Stimulated activated CD4-positive, alpha-beta T cell treated with anti-CD3 and anti-CD28 coated beads, Interleukin-15, amount 100 ng/mL, for 1 hour (primary cell): ENCODE data around the gene ZNF276.
"Not testable (repeated sequence)": the region's sequence is repeated elsewhere in the genome, so short reads cannot be mapped to it uniquely, and the experiment has no call there.

Experiments
- DNase-seq, 2 donors: peaks; one replicate each; pipeline ENCODE4 v3.0.0-alpha.2; 2020; ENCODE audit warnings: low read depth in 1 of 2, low spot score in 1 of 2

The ZNF276 gene

DNA sequence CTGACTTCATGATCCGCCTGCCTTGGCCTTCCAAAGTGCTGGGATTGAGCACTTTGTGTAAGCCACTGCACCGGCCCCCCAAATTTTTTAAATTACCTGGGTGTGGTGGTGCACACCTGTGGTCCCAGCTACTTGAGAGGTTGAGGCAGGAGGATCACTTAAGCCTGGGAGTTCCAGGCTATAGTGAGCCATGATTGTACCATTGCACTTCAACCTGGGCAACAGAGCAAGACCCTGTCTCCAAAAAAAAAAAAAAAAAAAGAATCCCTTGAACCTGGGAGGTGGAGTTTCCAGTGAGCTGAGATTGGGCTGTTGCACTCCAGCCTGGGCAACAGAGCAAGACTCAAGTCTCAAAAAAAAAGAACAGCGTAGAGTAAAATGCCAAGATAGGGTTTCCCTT is 15.2 kb downstream of the ZNF276 start:
- no peak for DNase-seq

DNA sequence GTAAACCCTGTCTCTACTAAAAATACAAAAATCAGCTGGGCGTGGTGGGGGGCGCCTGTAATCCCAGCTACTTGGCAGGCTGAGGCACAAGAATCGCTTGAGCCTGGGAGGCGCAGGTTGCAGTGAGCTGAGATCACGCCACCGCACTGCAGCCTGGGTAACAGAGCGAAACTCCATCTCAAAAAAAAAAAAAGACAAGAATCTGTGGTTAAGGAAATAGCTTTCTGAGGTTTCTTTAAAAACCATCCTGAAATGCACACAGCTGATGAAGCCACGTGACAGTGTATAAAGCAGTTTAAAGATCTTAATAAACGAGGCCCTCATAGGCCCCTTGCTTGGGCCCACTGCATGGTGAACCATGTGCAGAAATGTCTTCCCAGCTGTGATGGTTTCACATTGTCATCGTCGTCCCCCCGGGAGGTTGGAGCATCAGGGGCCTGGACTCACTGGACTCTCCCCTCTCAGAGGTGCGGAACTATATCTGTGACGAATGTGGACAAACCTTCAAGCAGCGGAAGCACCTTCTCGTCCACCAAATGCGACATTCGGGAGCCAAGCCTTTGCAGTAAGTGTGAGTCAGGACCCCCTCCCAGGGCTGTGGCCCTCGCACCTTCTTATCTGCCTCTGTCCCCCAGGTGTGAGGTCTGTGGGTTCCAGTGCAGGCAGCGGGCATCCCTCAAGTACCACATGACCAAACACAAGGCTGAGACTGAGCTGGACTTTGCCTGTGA is 16.2 kb downstream of the ZNF276 start:
- no peak for DNase-seq

DNA sequence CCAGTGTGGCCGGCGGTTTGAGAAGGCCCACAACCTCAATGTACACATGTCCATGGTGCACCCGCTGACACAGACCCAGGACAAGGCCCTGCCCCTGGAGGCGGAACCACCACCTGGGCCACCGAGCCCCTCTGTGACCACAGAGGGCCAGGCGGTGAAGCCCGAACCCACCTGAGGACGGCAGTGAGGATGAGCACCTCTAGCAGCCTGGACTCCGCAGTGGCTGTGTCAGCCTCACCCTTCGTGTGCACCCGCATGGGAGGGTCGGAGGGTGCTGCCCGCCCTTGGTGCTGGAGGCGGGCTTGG is 16.7 kb downstream of the ZNF276 start:
- DNase-seq, result no peak

DNA sequence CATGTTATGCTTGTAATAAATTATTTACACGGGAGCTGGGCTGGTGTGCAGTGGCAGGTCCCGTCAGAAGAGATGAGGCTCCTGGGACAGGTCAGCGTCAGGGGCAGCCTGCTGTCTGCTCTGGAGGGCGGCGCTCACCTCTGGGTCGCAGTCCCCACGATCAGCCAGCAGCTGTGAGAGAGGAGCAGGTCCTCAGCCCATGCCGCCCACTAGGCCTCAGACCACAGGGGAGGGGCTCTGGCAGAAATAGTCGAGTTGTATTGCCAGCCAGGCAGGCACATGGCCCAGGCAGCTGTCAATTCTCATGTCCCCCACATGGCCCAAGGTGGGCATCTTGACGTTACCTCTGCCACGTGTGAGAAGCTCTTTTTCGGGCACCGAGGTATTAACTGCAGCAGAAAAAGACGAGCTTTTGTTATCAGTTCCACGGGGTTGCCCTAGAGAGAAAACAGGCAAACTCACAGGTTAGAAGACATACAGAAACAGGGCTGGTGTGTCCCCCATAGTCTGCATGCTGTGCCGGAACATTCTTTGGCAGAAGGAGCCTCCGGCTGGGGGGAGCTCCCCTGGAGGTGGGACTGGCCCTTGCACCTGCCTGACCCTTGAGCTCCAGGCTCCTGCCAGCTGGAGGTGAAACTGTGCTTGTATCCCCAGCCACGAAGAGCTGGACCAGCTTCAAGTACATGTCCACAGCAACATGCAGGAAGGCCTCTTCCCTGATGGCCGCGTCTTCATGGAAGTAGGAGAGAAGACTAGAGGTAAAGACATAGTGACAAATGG is 17.4 kb downstream of the ZNF276 start:
- DNase-seq, result no peak

DNA sequence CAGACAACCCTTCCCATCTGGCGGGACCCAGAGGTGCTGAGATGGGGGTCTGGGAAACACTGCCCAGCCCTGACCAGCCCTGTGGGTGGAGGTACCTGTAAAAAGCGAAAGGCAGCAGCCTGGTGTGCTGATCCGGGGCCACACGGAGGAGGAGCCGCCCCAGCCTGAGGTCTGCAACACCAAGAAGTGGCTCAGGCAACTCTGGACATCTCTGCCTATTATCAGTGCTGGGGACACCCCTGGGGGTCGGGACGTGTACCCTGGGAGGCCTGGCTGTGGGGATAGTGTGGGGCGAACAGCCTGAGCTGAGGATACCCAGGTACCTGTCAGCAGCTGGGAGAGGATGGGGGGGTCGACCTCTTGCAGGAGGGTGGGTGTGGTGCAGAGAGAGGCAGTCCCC is 18.0 kb downstream of the ZNF276 start:
- DNase-seq, result no peak

DNA sequence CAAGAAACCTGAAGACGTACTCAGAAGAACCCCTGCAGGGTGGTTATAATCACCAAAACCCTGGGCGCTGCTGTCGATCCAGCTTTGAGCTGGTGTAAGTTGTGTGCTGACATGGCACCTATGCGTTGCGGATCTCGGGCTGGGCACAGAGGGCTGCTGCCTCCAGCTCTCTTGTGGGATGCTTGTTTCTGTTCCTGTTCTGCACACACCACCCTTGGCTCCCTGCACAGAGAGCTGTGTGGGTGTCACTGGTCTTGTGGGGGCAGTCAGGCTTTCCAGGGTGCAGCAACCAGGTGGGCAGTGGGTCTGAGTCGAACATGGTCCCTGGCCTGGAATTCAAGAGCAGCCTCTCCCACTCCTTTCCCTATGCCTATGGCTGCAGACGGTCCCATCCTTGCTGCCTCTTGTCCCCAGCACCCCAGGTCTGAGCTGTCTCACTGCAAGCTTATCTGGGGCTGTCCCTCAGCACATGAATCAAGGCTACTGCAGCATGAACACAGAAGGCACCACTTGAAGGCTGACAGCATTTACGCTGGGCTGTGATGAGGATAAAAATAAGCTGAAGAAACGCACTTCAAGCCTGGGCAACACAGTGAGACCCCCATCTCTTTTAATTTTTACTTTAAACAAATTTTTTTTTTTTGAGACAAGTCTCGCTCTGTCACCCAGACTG is 20.1 kb downstream of the ZNF276 start:
- no peak for DNase-seq

DNA sequence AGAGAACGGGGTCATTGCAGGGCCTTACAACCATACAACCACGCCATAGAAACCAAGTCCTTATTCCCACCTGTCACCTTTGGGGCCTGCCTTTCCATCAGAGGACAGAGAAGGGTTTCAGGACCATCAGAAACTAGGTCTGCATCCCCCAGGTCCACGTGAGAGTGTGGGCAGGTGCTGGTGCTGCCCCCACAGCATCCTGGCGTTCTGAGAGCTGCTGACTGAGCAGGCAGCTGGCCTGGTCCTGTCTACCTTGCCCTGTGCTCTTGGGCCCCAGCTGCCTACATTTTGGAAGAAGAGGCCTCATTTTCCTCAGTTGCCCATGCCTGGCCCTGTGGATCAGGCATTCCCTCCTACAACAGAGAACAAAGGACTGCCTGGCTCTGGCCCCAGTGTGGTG is 21.6 kb downstream of the ZNF276 start:
- no peak for DNase-seq

DNA sequence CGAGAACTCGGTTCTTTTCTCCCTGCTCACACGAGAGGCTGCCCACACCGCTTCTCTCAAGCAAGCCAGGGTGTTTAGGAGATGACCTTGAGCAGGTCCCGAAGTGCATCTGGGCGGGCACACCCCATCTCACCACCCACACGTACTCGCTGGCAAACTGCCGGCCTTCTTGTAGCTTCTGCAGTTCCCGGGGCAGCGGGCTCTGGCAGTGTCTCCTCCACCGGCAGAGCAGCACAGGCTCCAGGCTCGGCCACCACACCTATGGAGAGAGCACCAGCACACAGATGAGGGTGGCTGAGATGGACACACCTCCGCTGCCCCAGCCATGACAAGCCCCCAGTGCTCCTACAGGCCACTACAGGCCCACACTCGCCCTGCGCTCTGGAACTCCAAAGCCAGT is 23.5 kb downstream of the ZNF276 start:
- DNase-seq, result no peak

DNA sequence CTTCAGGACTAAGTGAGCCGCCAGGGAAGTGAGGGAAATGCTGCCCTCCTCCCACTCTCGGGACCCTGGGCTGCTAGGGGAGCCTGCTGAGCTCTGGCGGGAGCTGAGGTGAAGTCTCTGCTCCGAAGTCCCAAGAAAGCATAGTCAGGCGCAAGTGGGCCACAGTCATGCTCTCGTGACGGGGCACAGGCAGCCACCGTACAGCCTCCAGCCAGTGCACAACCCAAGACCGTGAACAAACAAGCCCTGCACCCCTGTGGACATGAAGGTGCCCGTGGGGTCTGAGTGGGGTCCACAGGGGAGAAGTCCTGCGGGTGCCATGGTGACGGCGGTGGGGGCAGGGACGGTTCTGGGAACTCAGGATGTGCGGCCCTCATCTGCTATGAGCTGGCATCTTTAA is 24.7 kb downstream of the ZNF276 start:
- DNase-seq, result no peak

DNA sequence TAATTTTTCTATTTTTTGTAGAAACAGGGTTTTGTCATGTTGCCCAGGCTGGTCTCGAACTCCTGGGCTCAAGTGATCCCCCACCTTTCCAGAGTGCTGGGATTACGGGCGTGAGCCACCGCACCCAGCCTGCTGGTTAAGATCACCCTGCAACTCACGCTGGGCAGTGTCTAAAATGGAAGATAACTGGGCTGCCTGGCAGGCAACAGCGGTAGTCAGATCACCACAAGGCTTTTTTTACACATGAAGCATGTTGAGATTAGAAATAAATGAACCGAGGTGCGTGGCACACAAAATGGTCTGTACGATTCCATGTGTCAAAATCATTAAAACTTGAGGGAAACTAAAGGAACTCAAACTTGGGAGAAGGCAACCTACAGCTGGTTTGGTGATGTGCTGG is 26.7 kb downstream of the ZNF276 start:
- no peak for DNase-seq

DNA sequence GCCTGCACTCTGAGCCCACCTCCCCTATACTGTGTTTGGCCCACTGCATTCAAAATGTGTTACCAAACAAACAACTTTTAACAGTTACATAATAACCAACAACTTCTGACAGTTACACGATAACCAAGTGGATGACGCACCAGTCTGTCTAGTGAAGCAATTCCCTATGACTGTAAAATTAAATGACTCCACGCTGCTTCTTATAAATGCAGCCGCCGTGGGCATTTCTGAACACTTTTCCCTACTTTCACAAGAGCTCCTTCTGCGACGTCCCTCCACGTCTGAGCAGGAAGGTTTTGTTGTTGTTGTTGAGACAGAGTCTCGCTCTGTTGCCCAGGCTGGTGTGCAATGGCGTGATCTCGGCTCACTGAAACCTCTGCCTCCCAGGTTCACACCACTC is 27.6 kb downstream of the ZNF276 start:
- no peak for DNase-seq

DNA sequence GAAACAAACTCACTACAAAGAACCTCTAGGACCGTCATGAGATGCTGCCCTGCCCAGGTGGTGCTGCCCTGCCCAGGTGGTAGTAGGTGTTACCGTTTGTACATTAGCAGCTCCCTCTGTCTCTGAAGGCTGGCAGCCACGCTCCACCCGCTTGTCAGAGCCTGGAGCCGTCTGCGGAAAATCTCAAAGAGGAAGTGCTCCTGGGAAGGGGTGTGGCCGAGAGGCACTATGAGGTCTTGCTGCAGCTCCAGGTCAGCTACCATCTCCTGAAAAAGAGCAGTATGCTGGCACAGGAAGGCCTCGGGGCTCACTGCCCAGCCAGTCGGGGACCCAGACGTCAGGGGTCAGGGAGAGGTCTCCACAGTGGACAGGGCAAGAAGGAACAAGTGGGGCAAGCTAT is 28.3 kb downstream of the ZNF276 start:
- DNase-seq, result no peak

DNA sequence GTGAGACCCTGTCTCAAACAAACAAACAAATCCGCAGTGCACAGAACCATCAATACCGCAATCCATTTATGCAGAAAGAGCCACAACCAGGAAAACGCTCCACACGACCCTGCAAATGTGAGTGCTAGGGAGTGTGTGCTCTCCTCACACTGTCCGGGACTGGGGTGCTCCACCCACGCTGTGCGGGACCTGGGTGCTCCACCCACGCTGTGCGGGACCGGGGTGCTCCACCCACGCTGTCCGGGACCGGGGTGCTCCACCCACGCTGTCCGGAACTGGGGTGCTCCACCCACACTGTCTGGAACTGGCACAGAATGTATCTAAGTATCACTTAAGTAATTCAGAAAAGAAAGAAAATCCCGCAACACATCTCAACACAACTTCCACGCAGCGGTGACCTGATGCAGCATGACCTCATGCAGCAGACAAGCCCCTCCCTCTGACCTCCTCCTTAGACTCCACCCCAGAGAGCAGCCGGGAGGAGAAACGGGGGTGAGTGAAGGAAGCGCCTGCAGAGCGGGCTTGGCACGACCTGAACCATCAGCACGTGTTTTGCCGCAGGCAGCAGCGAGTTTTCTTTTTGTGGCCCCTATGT is 38.5 kb downstream of the ZNF276 start:
- no peak for DNase-seq

DNA sequence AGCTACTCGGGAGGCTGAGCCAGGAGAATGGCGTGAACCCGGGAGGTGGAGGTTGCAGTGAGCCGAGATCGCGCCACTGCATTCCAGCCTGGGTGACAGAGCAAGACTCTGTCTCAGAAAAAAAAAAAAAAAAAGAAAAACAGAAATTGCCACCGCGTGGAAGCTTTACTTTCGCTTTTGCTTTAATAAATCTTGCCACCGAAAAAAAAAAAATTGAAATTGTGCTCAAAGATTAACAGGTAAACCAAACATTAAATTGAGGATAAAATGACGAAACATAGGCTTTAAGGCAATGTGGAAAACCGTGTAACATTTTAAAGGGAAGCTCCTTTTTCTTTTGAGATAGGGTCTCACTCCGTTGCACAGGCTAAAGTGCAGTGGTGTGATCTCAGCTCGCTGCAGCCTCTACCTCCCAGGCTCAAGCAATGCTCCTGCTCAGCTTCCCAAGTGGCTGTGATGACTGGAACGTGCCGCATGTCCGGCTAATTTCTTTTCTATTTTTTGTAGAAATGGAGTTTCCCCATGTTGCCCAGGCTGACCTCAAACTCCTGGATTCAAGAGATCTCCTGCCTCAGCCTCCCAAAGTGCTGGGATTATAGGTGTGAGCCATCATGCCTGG is 40.1 kb downstream of the ZNF276 start:
- DNase-seq, result no peak

DNA sequence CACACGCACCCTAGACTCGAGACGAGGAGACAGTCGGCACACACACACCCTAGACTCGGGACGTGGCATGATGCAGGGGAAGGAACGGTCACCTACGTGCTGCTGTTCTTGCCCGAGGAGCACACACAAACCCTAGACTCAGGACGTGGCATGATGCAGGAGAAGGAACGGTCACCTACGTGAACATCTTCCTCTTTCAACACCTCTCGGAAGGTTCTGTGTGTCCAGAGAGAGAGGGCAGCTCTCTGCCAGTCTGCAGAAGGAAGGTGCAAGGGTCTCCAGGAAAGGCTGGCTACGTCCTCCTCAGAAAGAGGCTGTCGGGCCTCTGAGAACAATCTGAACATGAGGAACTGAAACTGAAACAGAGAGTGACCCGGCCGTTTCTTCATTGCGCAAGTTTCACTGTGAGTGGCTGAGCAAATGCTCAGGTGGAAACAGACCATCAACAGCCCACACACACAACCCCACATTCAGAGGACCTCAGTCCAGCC is 43.4 kb downstream of the ZNF276 start:
- DNase-seq, result no peak

DNA sequence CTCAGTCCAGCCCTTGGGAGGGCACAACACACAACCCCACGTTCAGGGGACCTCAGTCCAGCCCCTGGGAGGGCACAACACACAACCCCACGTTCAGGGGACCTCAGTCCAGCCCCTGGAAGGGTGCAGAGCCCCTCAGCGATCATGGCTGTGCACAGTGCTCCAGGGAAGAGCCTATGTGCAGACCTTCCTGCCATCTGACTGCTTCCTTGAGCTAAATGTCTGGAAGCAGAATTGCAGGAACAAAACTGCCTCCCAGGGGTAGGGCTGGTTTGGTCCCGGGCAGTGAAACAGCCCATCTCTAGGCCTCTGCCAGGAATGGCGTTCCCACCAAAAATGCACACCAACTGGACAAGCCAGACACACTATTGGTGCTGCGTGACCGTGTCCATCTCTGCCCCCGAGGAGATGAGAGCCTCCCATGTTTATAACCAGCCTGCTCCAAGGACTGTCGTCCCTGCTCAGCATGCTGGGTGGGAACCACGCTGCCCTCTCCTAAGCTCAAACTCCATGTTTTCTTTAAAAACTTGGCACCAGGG is 44.0 kb downstream of the ZNF276 start:
- no peak for DNase-seq

DNA sequence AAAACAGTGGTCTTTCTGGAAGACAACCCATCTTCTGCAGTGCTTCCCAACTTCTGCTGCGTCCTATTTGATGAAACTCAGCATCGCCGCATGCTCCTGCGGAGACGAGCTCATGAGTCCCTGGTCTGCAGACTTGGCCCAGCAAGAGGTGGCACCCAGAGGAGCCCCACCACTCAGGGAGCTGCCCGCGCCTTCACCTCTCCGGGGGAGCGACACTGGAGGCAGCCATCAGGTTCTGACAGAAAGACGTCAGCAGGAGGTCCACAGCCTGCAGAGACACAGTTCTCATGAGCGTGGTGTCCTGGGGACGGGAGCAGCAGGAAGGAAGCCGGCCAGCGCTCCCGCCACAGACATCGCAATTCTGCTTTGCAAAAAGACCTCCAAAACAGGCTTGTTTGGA is 49.0 kb downstream of the ZNF276 start:
- DNase-seq, result no peak

DNA sequence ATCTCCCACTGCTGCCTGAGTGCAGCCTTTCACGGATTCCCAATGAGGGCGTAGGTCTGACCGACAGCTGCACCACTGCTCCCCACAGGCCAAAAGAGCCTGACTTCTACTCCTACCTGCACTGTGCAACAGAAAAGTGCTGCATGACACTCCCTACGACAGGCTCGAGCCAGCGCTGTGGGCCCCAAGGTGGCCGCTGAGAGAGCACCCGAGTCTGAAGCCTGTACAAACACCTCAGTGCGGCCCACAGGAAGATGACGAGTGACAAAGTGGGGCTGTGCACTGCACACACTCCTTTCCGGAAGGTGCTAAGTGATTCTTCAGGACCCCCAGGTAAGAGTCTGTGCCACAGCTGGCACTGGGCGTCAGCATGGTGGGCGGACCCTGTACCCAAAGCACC is 53.9 kb downstream of the ZNF276 start:
- DNase-seq, result no peak

DNA sequence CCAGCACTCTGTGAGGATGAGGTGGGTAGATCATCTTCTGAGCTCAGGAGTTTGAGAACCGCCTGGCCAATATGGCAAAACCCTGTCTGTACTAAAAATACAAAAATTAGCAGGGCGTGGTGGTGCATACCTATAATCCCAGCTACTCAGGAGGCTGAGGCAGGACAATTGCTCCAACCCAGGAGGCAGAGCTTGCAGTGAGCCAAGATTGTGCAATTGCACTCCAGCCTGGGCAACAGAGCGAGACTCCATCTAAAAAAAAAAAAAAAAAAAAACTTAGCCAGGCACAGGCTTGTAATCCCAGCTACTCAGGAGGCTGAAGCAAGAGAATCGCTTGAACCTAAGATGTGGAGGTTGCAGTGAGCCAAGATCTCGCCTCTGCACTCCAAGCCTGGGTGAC is 56.9 kb downstream of the ZNF276 start:
- not testable (repeated sequence) for DNase-seq

DNA sequence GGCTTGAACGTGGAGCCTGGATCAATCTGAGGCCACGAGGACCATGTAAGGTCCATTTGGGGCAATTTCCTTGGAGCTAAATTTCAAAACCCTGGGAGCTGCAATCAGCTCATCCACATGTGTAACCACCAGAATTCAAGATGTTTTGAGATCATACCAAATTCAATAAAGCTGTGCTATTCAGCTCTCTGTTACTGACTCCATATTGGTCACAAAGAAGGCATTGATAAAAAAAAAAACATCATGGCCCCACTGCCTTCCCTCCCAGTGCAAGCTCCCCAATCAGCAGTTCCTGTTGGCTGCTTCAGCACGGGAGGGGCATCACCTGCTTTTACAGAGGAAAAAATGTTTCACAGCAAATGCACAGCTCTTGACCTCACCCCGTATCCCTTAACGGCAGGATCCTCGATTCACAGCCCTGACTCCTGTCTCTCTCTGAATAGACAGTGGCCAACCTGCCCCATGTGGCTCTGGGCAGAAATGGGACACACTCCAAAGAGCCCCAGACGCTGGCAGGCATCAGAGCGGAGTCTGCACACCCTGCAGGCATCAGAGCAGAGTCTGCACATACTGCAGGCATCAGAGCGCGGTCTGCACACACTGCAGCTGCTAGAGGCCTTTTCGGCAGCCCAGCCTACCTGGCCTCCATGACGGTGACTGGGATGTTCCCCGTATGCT is 58.0 kb downstream of the ZNF276 start:
- DNase-seq, result no peak

DNA sequence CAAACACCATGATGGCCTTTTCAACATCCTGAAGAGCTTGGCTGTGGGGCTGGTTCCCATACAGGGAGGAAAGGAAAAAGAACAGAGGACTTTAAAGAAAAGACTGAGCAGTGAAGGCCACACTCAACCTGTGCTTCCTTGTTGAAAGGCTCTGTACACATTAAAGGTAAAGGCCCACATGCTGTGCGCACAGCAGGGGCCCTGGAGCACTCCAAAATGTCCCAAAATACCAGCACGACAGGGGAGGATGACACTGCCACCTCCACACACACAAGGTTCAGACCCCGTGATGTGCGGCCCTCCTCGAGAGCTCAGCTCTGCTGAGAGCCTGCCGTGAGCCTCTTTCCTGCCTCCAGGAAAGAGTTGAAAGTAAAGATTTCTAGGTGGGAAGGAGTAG is 58.6 kb downstream of the ZNF276 start:
- no peak for DNase-seq
